H1 (cell line): ENCODE measurements around the gene SLC6A7.

Experiments
- BACH1 ChIP-seq: IDR thresholded peaks from 2 replicates; pipeline ENCODE4 v1.6.1; 2012; ENCODE audit warnings: low read length, improper control_type of control experiment
- CHD1 ChIP-seq: IDR thresholded peaks from 2 replicates; pipeline ENCODE4 v1.6.1; 2012; ENCODE audit warnings: low read depth, low read length, improper control_type of control experiment
- CTCF ChIP-seq, 3 experiments: IDR thresholded peaks; 1 replicate in 2 of 3; 2 replicates in 1 of 3; pipeline versions ENCODE4 v1.5.1 to v1.6.1; 2011; ENCODE audit warnings: low read length in 3 of 3, mild to moderate bottlenecking in 3 of 3, inconsistent platforms in 2 of 3, low read depth in 1 of 3, moderate library complexity in 1 of 3; ENCODE audit not compliant: insufficient read depth in 1 of 3; ENCODE audit errors: control extremely low read depth in 1 of 3
- HDAC6 ChIP-seq: IDR thresholded peaks from one replicate; pipeline ENCODE4 v1.7.1; 2012; ENCODE audit warnings: low read depth, mild to moderate bottlenecking, inconsistent platforms, low read length, moderate library complexity
- POLR2AphosphoS5 ChIP-seq: IDR thresholded peaks from 2 replicates; pipeline ENCODE4 v1.6.1; 2011; ENCODE audit warnings: low read depth, low read length
- TBP ChIP-seq: IDR thresholded peaks from 2 replicates; pipeline ENCODE4 v1.6.1; 2011; ENCODE audit warnings: low read depth, low read length, improper control_type of control experiment

GRCh38 chr5:150242251-150242894 lies 52.5 kb downstream of the SLC6A7 start:
- TF ChIP-seq POLR2AphosphoS5 = no peak
- TF ChIP-seq BACH1 = no peak
- TF ChIP-seq CHD1 = no peak
- TF ChIP-seq CTCF (IDR thresholded peaks at IDR 0.05; ENCODE audit: control extremely low read depth in 1 of 3, insufficient read depth in 1 of 3, low read depth in 1 of 3, low read length in 3 of 3) = no peak
- no peak for TF ChIP-seq HDAC6
- TF ChIP-seq TBP = no peak
